HG02588 (cell line): Measurements from ENCODE around the gene TSPAN15.

Source experiments
- ATAC-seq: cut with Tn5 transposase; IDR thresholded peaks from one replicate; pipeline ENCODE4 v1.9.1; 2021; ENCODE audit warnings: mild to moderate bottlenecking, moderate library complexity; ENCODE audit not compliant: unreplicated experiment

Gene TSPAN15

GRCh38 chr10:69451209-69451783 is at the start of gene TSPAN15:
Gene TSPAN15 (plus strand): TSS chr10:69451465. CDS start chr10:69451595, 130 bp downstream.
- peak; percentile 82 for ATAC-seq

GRCh38 chr10:69402386-69402785 is 48.9 kb upstream of the TSPAN15 start:
- ATAC-seq, result no peak

- no peak for ATAC-seq
Measured at GRCh38 chr10:69403066-69403465, 48.2 kb upstream of the TSPAN15 start.

DNA sequence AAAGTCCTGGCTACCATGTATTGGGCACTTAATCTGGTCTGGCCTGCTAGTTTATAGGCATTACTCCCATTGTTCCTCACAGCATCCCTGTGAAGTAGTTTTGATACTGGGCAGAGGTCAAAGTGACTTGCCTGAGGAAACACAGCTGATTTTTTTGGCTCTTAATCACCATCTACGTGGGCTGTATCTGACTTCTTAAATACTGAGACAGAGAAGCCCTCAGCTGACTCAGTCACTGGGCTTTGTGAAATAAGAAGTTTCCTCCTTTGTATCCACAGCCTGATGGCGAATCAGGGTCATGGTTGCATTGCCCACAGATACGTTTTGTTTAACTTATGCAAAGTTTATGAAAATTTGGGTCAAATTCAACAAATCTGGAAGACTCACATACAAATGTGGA is 47.7 kb upstream of the TSPAN15 start:
- ATAC-seq, result no peak

GRCh38 chr10:69404786-69405185 is 46.5 kb upstream of the TSPAN15 start:
- ATAC-seq, result no peak

GRCh38 chr10:69405221-69405620 is 46.0 kb upstream of the TSPAN15 start:
- ATAC-seq, result no peak

DNA sequence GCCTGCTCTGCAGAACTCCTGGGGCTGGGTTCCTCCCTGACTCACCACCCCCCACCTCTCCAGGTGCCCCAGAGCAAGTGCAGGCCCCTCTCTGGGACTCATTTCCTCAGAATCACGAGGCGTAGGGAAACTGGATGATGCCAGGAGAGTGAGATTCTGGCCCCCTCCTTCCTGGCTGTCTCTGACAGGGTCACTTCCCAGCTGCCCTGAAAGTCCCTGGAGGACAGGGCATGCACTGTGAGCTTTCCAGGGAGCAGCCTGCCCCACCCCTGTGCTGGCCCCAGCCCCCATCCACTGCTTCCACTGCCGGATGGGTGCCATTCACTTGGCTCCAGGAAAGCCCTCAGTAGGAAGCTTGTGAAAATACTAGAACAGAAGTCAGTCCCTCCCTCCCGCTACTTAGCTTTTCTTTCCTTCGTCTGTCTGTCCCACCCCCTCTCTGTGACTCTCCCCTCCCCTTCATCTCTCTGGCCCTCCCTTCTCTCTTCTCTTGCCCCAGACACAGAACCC is 44.9 kb upstream of the TSPAN15 start:
- ATAC-seq, result no peak

DNA sequence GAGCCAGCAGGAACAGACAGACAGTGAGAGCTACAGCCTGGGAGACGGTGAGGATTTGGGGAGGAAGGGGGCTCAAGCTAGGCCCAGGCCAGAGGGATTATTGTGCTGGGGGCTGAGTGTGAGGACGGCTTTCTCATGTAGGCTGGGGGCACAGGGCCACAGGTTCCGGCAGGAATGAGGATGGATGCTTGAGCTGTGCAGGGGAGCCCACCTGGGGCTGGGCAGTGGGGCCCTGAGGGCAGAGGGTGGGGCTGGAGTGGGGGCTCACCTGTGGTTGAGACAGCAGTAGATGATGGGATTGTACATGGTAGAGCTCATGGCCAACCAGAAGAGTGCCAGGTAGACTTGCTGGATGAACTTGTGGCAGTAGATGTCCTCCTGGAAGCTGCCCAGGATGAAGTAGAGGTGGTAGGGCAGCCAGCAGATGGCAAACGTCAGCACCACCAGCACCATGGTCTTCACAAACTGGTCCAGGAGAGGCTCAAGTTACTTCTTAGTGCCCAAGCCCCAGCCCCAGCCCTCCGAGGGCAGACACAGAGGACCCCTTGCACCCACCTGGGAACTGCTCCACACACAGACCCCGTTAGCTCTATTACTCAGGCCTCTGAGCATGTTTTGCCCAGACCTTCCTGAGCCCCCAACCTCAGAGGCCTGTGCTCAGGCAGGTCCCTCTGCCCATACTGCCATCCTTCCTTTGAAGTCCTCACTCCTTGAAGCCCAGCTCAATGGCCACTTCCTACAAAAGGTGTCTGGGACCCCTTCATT is 44.3 kb upstream of the TSPAN15 start:
- ATAC-seq, result no peak

DNA sequence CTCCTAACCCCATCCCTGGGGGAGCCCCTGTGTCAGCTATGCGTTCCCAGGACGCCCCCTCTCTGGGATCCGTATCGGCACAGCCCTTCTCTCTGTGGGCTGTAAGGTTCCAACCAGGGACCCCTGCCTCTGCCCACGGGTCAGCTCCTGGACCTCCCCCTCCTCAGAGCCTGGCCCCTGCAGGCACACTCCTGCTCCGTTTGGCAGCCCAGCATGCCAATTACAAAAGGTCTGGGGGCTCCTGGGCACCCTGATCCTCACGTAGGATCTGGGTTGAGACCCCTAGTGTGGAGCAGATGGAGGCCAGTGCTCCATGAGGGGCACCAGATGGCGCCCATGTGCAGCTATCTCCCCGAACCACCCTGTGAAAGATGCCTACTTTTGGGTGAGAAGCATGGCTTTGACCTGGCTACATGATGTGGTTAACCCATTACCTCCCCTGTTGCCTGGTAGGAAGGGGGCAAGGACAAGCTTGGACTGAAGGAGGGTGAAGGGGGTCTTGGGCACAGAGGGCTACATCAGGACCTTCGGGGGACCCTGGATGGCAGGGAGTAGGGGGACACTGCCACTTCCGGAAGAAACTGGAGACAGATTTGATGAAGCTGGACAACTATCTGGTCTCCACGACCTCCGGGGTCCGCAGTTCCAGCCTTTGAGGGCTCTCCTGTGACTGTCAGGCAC is 43.5 kb upstream of the TSPAN15 start:
- no peak for ATAC-seq

DNA sequence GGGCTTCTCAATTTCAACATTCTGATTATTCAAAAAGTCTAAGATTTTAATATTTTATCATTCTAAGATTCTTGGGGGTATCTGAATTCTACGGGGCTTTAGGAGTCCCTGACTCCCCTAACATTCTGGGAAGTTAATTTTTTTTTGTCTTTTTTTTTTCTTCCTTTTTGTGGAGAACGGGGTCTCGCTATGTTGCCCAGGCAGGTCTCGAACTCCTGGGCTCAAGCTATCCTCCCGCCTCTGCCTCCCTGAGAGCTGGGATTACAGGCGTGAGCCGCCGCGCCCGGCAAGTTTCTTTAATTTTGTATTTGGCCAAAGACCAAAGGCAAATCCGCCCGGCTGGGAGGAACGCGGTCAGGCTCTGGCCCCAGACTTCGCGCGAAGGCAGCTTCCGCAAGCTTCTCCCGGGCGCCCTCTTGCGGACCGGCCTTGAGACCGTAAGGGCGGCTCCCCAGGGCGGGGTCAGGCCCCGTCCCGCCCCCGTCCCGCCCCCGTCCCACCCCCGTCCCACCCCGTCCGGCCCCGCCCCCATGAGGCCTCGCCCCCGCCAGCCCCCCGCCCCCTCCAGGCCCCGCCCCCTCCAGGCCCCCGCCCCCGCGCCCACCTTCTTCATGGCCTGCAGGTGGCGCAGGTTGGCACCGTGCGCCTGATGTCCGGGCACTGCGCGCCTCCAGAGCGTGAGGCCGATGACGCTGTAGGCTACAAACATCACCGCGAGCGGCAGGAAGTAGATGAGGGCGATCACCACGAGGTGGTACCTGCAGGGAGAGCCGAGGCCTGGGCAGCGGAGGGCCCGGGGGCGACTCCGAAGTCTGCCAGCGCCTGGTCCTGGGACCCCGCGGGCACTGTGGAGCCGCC is 42.7 kb upstream of the TSPAN15 start:
- ATAC-seq, result peak; percentile 86

- no peak for ATAC-seq
Measured at GRCh38 chr10:69409176-69409495, 42.1 kb upstream of the TSPAN15 start.

DNA sequence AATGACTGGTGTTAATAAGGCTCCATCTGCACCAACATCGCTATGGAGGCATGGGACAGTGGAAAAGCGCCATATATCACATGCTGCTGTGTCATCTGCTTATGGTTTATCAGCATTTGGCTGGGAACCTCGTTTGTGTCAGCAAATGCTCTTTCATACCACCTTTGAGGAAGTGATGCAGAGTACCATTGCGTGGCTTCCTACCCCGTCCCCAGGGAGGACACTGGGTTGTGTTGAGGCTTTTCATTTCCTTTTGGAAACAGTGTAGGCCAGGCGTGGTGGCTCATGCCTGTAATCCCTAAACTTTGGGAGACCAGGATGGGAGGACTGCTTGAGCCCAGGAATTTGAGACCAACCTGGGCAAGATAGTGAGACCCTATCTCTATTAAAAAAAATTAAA is 41.3 kb upstream of the TSPAN15 start:
- ATAC-seq, result no peak

DNA sequence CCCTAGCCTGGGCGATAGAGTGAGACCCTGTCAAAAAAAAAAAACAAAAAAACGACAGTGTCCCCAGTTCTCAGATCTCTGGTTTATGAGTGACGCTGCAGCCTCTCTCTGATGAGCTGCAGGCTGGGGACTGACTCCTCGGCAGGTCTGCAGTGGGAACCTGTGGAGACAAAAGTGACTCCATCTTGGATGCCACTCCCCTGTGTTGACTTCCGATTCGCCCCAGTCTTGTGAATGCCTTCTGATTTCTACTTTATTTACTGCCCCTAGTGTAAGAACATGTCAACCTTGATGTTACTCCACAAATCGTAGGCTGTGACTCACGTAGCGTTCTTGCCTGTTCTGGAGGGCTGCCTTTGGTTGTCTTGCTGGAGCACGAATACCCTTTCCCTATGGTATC is 40.8 kb upstream of the TSPAN15 start:
- ATAC-seq, result no peak

- no peak for ATAC-seq
Measured at GRCh38 chr10:69411476-69411875, 39.8 kb upstream of the TSPAN15 start.

GRCh38 chr10:69412232-69412790 is 39.0 kb upstream of the TSPAN15 start:
- ATAC-seq, result no peak

- no peak for ATAC-seq
Measured at GRCh38 chr10:69413221-69413865, 37.9 kb upstream of the TSPAN15 start.

DNA sequence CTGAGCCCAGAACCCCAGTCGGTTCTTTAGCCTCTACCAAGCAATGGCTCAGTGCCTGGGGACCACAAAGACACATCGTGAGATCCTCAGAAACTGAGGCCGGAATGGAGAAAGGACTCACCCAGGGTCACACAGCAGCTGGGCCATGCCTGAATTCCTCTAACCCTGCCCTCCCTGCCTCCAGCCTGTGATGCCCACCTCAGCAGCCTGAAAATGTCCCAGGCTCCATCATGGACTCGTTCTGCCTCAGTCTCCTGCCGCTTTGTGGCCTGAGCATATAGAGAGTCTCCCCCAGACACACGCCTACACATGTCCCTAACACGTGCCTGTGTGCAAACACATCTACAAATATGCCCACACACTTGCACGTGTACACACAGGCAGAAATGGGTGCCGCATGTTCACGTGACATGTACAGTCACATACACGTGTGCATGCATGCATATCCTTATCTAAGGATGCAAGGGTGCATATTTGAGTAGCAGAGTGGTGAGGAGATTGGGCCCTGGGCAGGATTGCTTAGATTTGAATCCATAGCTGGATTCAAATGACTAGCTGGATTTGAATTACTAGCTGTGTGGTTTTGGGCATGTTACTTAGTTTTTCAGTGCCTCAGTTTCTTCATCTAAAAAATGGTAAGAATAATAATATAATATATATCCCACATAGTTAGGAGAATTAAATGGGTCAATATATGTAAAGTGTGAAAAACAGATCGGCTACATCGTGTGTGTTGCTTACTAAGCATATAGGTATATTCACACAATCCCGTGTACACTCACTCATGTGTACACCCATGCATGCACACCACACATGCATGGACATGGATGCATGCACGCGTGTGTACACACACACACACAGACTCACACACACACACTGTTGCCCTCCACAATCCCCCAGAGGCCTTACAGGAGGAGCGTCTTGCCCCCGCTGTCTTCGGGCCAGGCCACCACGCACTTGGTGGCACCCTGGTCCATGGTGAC is 36.9 kb upstream of the TSPAN15 start:
- no peak for ATAC-seq

DNA sequence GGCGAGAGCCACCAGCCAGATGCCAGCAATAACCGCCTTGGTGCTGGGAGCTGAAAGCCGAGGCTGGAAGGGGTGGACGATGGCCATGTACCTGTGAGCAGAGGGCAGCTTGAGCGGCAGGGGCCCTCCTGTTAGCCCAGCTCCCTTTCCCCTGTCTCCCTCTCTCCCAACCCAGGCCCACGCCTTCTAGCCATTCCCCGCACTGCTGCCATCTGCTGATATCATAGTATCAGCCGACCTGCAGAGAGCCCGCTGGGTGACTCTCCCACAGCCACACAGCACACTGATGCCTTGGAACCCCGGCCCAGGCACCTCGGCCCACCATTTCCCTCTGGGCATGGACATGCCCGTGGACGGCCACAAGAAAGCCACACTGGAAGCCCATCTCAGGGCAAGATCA is 36.2 kb upstream of the TSPAN15 start:
- no peak for ATAC-seq

DNA sequence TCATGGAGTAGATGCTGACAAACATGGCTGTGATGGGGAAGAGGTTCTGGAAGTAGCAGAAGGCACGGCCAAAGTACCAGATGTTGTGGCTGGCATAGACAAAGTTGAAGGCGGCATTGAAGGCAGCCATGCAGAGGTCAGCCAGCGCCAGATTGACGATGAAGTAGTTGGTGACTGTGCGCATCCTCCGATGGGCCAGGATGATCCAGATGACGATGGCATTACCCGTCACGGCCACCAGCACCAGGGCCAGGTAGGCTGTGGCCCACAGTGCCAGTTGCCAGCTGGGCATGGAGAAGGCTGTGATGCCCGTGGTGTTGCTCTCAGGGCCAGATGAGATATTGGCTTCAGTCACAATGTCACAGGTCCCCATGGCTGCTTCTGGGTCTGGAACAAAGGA is 35.3 kb upstream of the TSPAN15 start:
- ATAC-seq, result no peak
